OCI-LY3 (cell line): ENCODE results near the gene EPHA6.
"Not testable (repeated sequence)": the region's sequence is repeated elsewhere in the genome, so short reads cannot be mapped to it uniquely, and the experiment has no call there.

Source experiments
- H2AFZ ChIP-seq: fragments of 200-600, 300-600 bp; shearing (Covaris generic); 2 replicates; pipeline ENCODE4 v1.6.0; 2014; ENCODE audit warnings: antibody characterized with exemption, low read depth, low read length
- H3K27ac ChIP-seq: fragments of 200-600, 300-600 bp; sonication (generic); 2 replicates; pipeline ENCODE4 v1.5.1; 2014; ENCODE audit warnings: mild to moderate bottlenecking, low read length, moderate library complexity, mixed read lengths
- H3K27me3 ChIP-seq: fragments of 200-600, 300-600 bp; sonication (generic); 2 replicates; pipeline ENCODE4 v1.6.1; 2014; ENCODE audit warnings: low read depth, low read length, mixed read lengths
- H3K36me3 ChIP-seq: fragments of 200-600, 300-600 bp; sonication (generic); replicated peaks from 2 replicates; pipeline ENCODE3; 2014; ENCODE audit warnings: low read depth, low read length, mixed read lengths
- H3K4me1 ChIP-seq: fragments of 300-600, 200-600 bp; sonication (generic); 2 replicates; pipeline ENCODE4 v1.6.1; 2014; ENCODE audit warnings: low read length, mixed read lengths
- H3K4me2 ChIP-seq: fragments of 200-600, 300-600 bp; sonication (generic); 2 replicates; pipeline ENCODE4 v1.6.1; 2014; ENCODE audit warnings: low read length, mixed read lengths
- H3K4me3 ChIP-seq: fragments of 300-600, 200-600 bp; sonication (generic); 2 replicates; pipeline ENCODE4 v1.5.1; 2014; ENCODE audit warnings: antibody characterized with exemption, mild to moderate bottlenecking, low read length, moderate library complexity
- H3K79me2 ChIP-seq: fragments of 300-600, 200-600 bp; shearing (Covaris generic); 2 replicates; pipeline ENCODE4 v1.6.1; 2014; ENCODE audit warnings: mild to moderate bottlenecking, low read length, mixed read lengths
- H3K9ac ChIP-seq: fragments of 300-600, 200-600 bp; shearing (Covaris generic); 2 replicates; pipeline ENCODE4 v1.6.0; 2014; ENCODE audit warnings: mild to moderate bottlenecking, low read length, moderate library complexity
- H3K9me3 ChIP-seq: fragments of 200-600, 300-600 bp; shearing (Covaris generic); 2 replicates; pipeline ENCODE4 v1.6.1; 2014; ENCODE audit warnings: low read length, mixed read lengths; ENCODE audit not compliant: insufficient read depth
- H4K20me1 ChIP-seq: fragments of 200-600, 300-600 bp; sonication (generic); 2 replicates; pipeline ENCODE4 v1.6.1; 2016; ENCODE audit warnings: low read length, mixed read lengths; ENCODE audit not compliant: insufficient read depth
- CTCF ChIP-seq: fragments of 200-600, 300-600 bp; sonication (generic); IDR thresholded peaks from 2 replicates; pipeline ENCODE4 v1.5.1; 2014; ENCODE audit warnings: antibody characterized with exemption, low read length, low read depth
- EZH2phosphoT487 ChIP-seq: fragments of 200-600 bp; shearing (Covaris generic); IDR thresholded peaks from 2 replicates; pipeline ENCODE4 v1.6.1; 2018; ENCODE audit warnings: antibody characterized with exemption, mixed run types, low read depth

EPHA6 gene

DNA sequence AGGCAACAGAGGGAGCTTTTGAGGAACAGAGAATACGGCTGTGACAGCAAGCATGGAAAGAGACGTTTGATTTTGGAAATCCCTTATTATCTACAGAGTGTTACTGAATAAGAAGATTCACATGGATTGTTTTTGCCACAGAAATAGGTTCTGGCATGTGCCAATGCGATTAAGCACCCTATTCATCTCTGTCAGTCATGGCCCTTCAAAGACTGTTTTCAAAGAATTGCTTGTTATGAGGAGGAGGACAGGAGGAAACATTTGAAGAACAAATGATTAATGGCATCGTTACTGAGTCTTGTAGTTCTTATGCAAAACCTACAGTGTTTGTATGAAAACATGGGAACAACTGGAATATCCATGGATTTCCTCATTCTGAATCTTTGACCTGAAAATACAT lies 86.2 kb downstream of the EPHA6 start:
- Histone ChIP-seq H3K4me1 (no peaks in the 10 kb centered on the region), H3K4me3 (no peak overlapping the region), H2AFZ (no peak overlapping the region), H3K27me3 (no peaks in the 10 kb centered on the region), H3K9ac (no peak overlapping the region), H3K79me2 (no peaks in the 10 kb centered on the region), H3K9me3 (no peaks in the 10 kb centered on the region), H4K20me1 (no peaks in the 10 kb centered on the region), H3K36me3 (no peaks in the 10 kb centered on the region), H3K4me2 (no peak overlapping the region), H3K27ac (no peak overlapping the region)
- TF ChIP-seq CTCF (no peak), EZH2phosphoT487 (no peak)

DNA sequence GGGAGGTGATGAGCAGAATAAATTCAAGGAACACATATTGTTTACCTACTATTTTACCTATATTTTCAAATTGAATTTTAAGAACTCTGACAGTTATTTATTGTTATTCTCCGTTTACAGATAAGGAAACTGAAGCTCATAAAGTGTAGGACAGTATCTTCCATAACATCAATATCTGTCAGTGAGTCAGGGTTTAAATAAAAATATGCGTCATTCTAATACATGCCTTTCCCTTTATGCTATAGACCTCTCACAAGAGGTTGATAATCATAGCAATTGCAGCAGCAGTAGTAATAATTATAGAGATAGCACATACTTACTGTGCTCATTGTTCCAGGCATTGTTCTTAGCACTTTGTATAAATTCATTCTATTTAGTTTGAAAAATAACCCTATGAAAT lies 101.1 kb downstream of the EPHA6 start:
- TF ChIP-seq EZH2phosphoT487 (no peak), CTCF (no peak)
- no peak overlapping the region for H3K9ac ChIP-seq

DNA sequence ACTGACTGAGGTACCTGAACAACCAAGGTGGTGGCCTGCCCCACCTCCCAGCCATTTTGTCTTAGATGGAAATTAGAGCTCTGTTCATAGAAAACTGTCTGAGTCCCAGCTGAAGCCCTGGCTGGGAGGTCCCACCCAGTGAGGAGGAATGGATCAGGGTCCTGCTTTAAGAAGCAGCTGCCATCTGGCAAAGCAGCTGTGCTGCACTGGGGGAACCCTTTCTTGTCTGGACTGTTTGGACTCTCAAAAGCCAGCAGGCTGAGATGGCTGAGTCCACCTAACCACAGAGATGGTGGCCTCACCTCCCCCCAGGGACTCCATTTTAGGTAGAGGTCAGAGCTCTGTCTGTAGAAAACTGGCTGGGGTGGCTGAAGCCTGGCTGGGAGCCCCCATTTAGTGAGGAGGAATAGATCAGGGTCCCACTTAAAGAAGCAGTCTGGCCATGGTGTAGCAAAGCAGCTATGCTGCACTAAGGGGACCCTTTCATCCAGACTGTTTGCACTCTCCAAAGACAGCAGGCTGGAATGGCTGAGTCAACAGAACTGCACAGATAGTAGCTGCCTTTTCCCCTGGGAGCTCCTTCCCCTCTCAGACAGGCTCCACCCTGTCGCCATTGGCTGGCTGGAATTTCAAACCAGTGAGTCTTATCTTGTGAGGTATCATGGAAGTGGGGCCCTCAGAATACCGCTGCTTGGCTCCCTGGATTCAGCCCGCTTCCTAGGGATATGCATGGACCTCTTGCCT lies 116.9 kb downstream of the EPHA6 start:
- Histone ChIP-seq H3K9me3 (no peaks in the 10 kb centered on the region), H3K9ac (no peak overlapping the region), H2AFZ (no peak overlapping the region), H3K27me3 (no peaks in the 10 kb centered on the region), H4K20me1 (no peaks in the 10 kb centered on the region), H3K4me3 (no peak overlapping the region), H3K36me3 (no peaks in the 10 kb centered on the region), H3K27ac (no peak overlapping the region), H3K4me1 (no peaks in the 10 kb centered on the region), H3K79me2 (no peaks in the 10 kb centered on the region), H3K4me2 (no peak overlapping the region)
- no peak for TF ChIP-seq EZH2phosphoT487
- TF ChIP-seq CTCF, result no peak

More for the DNA sequence above, 101.1 kb downstream of the EPHA6 start:
- H3K79me2 ChIP-seq, result no peaks in the 10 kb centered on the region
- H3K4me1 ChIP-seq, result no peaks in the 10 kb centered on the region
- no peaks in the 10 kb centered on the region for H3K27me3 ChIP-seq
- no peak overlapping the region for H3K4me2 ChIP-seq
- H3K9me3 ChIP-seq, result no peaks in the 10 kb centered on the region
- no peak overlapping the region for H2AFZ ChIP-seq
- no peaks in the 10 kb centered on the region for H4K20me1 ChIP-seq
- H3K36me3 ChIP-seq, result no peaks in the 10 kb centered on the region
- no peak overlapping the region for H3K4me3 ChIP-seq
- H3K27ac ChIP-seq, result no peak overlapping the region

GRCh38 chr3:96942131-96942530 lies 127.7 kb downstream of the EPHA6 start:
- H3K9me3 ChIP-seq, H3K4me3 ChIP-seq, H3K4me1 ChIP-seq, H4K20me1 ChIP-seq, H2AFZ ChIP-seq, H3K27me3 ChIP-seq, H3K9ac ChIP-seq, H3K27ac ChIP-seq, H3K4me2 ChIP-seq, H3K36me3 ChIP-seq, H3K79me2 ChIP-seq: not testable (repeated sequence)
